ENCODE measurements around the gene GADD45GIP1. TPM values are rescaled to one million over a fixed set of nuclear protein-coding genes. Genes with fewer than 3 reads are reported as not detected.

The GADD45GIP1 gene
- total RNA-seq = 15.8 and 24.6 TPM in 2 replicates

GRCh38 chr19:12956446-12957388 lies at the start of gene GADD45GIP1:
GADD45GIP1 (minus strand) TSS chr19:12957223; CDS start chr19:12957212, 11 bp downstream.

DNA sequence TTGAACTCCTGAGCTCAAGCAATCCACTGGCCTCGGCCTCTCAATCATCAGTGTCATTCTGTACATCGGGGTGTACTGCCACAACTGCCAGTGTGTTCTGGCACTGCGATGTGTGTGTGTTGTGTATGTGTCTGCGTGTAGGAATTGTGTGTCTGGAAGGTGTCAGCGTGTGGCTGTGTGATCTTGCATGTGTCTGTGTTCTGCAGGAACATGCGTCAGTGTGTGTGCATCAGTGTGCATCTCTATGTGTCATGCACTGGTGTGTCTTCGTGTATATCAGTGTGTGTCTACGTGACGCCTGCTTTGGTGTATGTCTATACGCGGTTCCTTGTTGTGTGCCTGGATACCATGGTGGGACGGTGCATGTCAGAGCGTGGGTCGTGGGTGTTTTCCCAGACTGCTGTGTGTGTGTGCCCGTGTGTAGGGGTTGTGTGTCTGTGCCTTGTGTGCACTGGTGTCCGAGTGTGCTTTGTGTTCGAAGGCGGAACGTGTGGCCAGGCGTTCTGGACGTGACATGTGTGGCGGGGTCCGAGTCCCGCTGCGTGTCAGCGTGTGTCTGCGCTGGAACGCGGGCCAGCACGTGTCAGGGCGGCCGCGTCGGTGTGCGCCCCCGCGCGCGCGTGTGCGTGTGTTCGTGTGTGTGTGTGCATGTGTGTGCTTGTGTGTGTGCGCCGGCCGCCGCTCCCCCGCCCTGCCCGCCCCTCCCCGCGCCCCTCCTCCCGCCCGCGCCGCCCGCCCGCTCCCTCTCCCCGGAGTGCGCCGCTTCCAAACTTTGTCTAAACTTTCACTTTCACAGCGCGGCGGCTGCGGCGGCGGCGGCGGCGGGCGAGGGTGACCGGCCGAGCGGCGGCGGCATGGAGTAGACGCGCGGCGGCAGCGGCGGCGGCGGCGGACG lies 37.9 kb upstream of the GADD45GIP1 start, which contains the start of gene NFIX:
NFIX (plus strand) TSS at position 775 of the 895 bp plus-strand sequence. CDS start 363 bp downstream, outside the sequence.

GRCh38 chr19:12969292-12969988 lies 12.4 kb upstream of the GADD45GIP1 start, which contains the start of gene DAND5:
DAND5 (plus strand) TSS chr19:12969576; CDS start chr19:12969661, 85 bp downstream.

GRCh38 chr19:12945479-12946091 lies 11.4 kb downstream of the GADD45GIP1 start, which contains the start of gene RAD23A:
RAD23A (plus strand) TSS chr19:12945862; CDS start chr19:12945949, 87 bp downstream.

DNA sequence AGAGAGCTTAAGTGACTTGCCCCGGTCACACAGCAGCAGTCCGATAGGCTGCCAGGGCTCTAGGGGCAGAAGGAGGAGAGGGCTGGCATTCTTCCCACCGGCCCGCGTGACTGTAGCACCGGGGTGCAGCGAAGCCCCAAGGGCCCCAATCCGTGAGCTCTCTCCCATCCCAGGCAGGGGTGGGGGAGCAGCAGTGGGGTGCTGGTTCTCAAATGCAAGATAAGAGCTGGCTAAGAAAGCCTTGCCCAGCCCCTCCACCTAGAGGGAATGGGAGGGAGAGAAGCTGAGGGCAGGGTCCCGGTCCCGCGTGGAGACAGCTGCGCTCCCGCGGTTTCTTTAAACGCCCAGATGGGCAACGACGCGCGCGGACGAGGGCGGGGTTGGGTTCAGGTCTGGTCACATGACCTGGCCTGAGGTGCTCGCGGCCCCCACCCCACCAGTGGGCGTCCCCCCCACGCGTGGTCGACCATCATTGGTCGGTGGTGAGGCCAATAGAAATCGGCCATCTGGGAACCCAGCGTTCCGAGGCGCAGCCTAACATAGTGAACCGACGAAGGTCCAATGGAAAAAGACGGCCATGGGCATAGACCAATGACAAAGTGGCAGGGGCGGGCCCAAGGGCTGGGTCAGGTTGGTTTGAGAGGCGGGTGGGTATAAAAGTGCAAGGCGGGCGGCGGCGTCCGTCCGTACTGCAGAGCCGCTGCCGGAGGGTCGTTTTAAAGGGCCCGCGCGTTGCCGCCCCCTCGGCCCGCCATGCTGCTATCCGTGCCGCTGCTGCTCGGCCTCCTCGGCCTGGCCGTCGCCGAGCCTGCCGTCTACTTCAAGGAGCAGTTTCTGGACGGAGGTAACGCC lies 18.9 kb downstream of the GADD45GIP1 start, which contains the start of gene CALR:
CALR (plus strand) TSS at position 683 of the 852 bp plus-strand sequence; CDS start at position 754, 71 bp downstream.

GRCh38 chr19:12933287-12934072 lies 23.5 kb downstream of the GADD45GIP1 start, which contains the start of gene FARSA:
FARSA (minus strand) TSS chr19:12933711; CDS start chr19:12933696, 15 bp downstream.

Other genes with a start within 250 kb of the GADD45GIP1 start
- 30.1 and 69.1 TPM in 2 replicates for gene TNPO2, start 233.3 kb downstream of the GADD45GIP1 start, total RNA-seq
- 101 and 152 TPM in 2 replicates for gene TRIR, start 222.5 kb downstream of the GADD45GIP1 start, total RNA-seq
- 59.7 and 79.6 TPM in 2 replicates for gene GET3, start 219.7 kb downstream of the GADD45GIP1 start, total RNA-seq
- not detected in 2 replicates for gene BEST2, start 205.4 kb downstream of the GADD45GIP1 start, total RNA-seq
- gene HOOK2, start 181.7 kb downstream of the GADD45GIP1 start, total RNA-seq = 43.1 and 73.5 TPM in 2 replicates
- gene JUNB, start 165.7 kb downstream of the GADD45GIP1 start, total RNA-seq = 266 and 285 TPM in 2 replicates
- gene PRDX2, start 155.4 kb downstream of the GADD45GIP1 start, total RNA-seq = 109 and 161 TPM in 2 replicates
- gene THSD8, start 155.2 kb downstream of the GADD45GIP1 start, total RNA-seq = 0.28 TPM in 1 of 2 replicates, not detected in the other
- 7.2 and 13.3 TPM in 2 replicates for gene RNASEH2A, start 150.6 kb downstream of the GADD45GIP1 start, total RNA-seq
- gene RTBDN, start 122.6 kb downstream of the GADD45GIP1 start, total RNA-seq = not detected in 2 replicates
- gene MAST1, start 118.7 kb downstream of the GADD45GIP1 start, total RNA-seq = under 0.01 and 0.28 TPM in 2 replicates
- 29.5 and 40.3 TPM in 2 replicates for gene DNASE2, start 75.8 kb downstream of the GADD45GIP1 start, total RNA-seq
- under 0.01 TPM in 1 of 2 replicates, not detected in the other for gene KLF1, start 70.0 kb downstream of the GADD45GIP1 start, total RNA-seq
- gene GCDH, start 66.1 kb downstream of the GADD45GIP1 start, total RNA-seq = 18.0 and 24.6 TPM in 2 replicates
- gene SYCE2, start 37.9 kb downstream of the GADD45GIP1 start, total RNA-seq = not detected in 2 replicates
- gene FARSA, start 23.5 kb downstream of the GADD45GIP1 start, total RNA-seq = 82.7 and 88.3 TPM in 2 replicates
- 637 and 1,452 TPM in 2 replicates for gene CALR, start 18.6 kb downstream of the GADD45GIP1 start, total RNA-seq
- gene RAD23A, start 11.4 kb downstream of the GADD45GIP1 start, total RNA-seq = 106 and 132 TPM in 2 replicates
- 0.07 TPM in 1 of 2 replicates, not detected in the other for gene DAND5, start 12.4 kb upstream of the GADD45GIP1 start, total RNA-seq
- gene NFIX, start 38.3 kb upstream of the GADD45GIP1 start, total RNA-seq = 4.1 and 31.2 TPM in 2 replicates
- gene LYL1, start 145.6 kb upstream of the GADD45GIP1 start, total RNA-seq = 0.50 and 0.68 TPM in 2 replicates
- gene TRMT1, start 159.5 kb upstream of the GADD45GIP1 start, total RNA-seq = 36.2 and 48.3 TPM in 2 replicates
- gene NACC1, start 161.0 kb upstream of the GADD45GIP1 start, total RNA-seq = 42.0 and 90.9 TPM in 2 replicates
- gene STX10, start 193.2 kb upstream of the GADD45GIP1 start, total RNA-seq = 44.7 and 47.2 TPM in 2 replicates
- gene IER2, start 193.2 kb upstream of the GADD45GIP1 start, total RNA-seq = 57.9 and 78.6 TPM in 2 replicates

Measured in nasal cavity respiratory epithelium epithelial cell of viscerocranial mucosa (primary cell).